ENCODE results near the gene PPFIBP2. TPM values are rescaled to one million over a fixed set of nuclear protein-coding genes. Genes with fewer than 3 reads are reported as not detected.

The PPFIBP2 gene
- total RNA-seq, 1 donor from 2014 or later = 10.1 TPM

GRCh38 chr11:7595951-7596350 is 82.2 kb downstream of the PPFIBP2 start:
- no peaks in the 10 kb centered on the region for H3K27me3 Mint-ChIP-seq (ENCODE audit: low read depth)
- peaks cover 34% of the 10 kb centered on the region for H3K4me1 Mint-ChIP-seq
- TF ChIP-seq, protein P1, sequence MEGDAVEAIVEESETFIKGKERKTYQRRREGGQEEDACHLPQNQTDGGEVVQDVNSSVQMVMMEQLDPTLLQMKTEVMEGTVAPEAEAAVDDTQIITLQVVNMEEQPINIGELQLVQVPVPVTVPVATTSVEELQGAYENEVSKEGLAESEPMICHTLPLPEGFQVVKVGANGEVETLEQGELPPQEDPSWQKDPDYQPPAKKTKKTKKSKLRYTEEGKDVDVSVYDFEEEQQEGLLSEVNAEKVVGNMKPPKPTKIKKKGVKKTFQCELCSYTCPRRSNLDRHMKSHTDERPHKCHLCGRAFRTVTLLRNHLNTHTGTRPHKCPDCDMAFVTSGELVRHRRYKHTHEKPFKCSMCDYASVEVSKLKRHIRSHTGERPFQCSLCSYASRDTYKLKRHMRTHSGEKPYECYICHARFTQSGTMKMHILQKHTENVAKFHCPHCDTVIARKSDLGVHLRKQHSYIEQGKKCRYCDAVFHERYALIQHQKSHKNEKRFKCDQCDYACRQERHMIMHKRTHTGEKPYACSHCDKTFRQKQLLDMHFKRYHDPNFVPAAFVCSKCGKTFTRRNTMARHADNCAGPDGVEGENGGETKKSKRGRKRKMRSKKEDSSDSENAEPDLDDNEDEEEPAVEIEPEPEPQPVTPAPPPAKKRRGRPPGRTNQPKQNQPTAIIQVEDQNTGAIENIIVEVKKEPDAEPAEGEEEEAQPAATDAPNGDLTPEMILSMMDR (conservative IDR thresholded peaks at IDR 0.05) = no peak
- H3K27ac Mint-ChIP-seq (ENCODE audit: unreplicated experiment) = no peak overlapping the region
- peaks cover 4% of the 10 kb centered on the region for H3K36me3 Mint-ChIP-seq (ENCODE audit: low read depth)
- H3K4me3 Mint-ChIP-seq = no peak overlapping the region
- no peak for DNase-seq (ENCODE audit: low read depth, low spot score)
- H3K9me3 Mint-ChIP-seq = peaks cover 5% of the 10 kb centered on the region

DNA sequence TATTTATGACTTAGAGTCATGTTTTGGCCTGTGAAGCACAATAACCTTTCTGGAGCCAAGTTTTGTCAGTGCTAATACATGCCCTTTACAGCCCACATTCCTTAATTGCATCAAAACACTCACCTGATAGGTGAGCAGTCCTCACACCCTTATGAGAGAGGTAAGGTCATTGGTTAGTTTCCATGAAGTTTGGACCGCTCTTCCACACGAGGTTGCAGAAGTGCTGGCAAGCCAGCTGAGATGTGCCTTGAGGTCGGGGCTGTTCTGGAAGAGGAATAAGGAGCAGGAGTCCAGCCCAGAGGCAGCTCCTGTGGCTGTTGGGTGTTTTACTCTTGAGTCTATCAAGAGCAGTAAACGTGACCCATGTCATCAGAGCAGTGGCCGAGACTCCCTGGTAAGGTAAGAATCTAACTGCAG is 83.2 kb downstream of the PPFIBP2 start:
- TF ChIP-seq, protein P1 (conservative IDR thresholded peaks at IDR 0.05) = no peak
- H3K27ac Mint-ChIP-seq (ENCODE audit: unreplicated experiment) = no peak overlapping the region
- peaks cover 5% of the 10 kb centered on the region for H3K9me3 Mint-ChIP-seq
- H3K36me3 Mint-ChIP-seq (ENCODE audit: low read depth) = peaks cover 4% of the 10 kb centered on the region
- no peak overlapping the region for H3K4me3 Mint-ChIP-seq
- peaks cover 37% of the 10 kb centered on the region for H3K4me1 Mint-ChIP-seq
- DNase-seq (ENCODE audit: low read depth, low spot score) = no peak
- no peaks in the 10 kb centered on the region for H3K27me3 Mint-ChIP-seq (ENCODE audit: low read depth)

DNA sequence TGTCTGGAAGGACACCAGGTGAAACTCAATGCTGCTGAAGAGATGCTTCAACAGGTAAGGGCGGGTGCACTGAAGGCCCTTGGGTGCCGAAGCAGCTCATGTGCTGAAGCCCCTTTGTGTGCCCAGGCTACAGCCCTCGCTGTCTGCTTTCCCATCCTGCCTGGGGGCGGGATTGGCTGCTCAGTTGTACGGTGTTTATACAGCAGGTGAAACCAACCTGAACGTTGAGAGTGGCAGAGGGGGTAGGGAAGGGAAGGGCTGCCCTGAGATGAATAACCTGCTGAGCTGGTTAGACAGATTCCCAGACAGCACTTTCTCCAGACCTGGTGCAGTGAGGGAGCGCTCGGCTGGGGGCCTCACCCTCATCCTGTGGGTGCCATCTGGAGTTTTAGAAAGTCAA is 83.8 kb downstream of the PPFIBP2 start:
- Mint-ChIP-seq H3K9me3 (peaks cover 5% of the 10 kb centered on the region), H3K4me3 (no peak overlapping the region), H3K27ac (ENCODE audit: unreplicated experiment) (no peak overlapping the region), H3K36me3 (ENCODE audit: low read depth) (peaks cover 4% of the 10 kb centered on the region), H3K27me3 (ENCODE audit: low read depth) (no peaks in the 10 kb centered on the region), H3K4me1 (peaks cover 41% of the 10 kb centered on the region)
- DNase-seq (ENCODE audit: low read depth, low spot score) = no peak
- TF ChIP-seq, protein P1 (conservative IDR thresholded peaks at IDR 0.05) = no peak

GRCh38 chr11:7599209-7599608 is 85.4 kb downstream of the PPFIBP2 start:
- TF ChIP-seq, protein P1 (conservative IDR thresholded peaks at IDR 0.05) = no peak
- H3K27me3 Mint-ChIP-seq (ENCODE audit: low read depth) = no peaks in the 10 kb centered on the region
- peaks cover 43% of the 10 kb centered on the region for H3K4me1 Mint-ChIP-seq
- peaks cover 4% of the 10 kb centered on the region for H3K36me3 Mint-ChIP-seq (ENCODE audit: low read depth)
- DNase-seq (ENCODE audit: low read depth, low spot score) = no peak
- H3K9me3 Mint-ChIP-seq = peaks cover 5% of the 10 kb centered on the region
- H3K4me3 Mint-ChIP-seq = no peak overlapping the region
- H3K27ac Mint-ChIP-seq (ENCODE audit: unreplicated experiment) = no peak overlapping the region

GRCh38 chr11:7600205-7600775 is 86.5 kb downstream of the PPFIBP2 start:
- Mint-ChIP-seq H3K27me3 (ENCODE audit: low read depth) (no peaks in the 10 kb centered on the region), H3K9me3 (peaks cover 5% of the 10 kb centered on the region), H3K36me3 (ENCODE audit: low read depth) (peaks cover 4% of the 10 kb centered on the region), H3K4me1 (peaks cover 36% of the 10 kb centered on the region), H3K4me3 (peak overlapping the region; percentile 59), H3K27ac (ENCODE audit: unreplicated experiment) (peak overlapping the region; percentile 64)
- DNase-seq (ENCODE audit: low read depth, low spot score) = peak; percentile 15
- TF ChIP-seq, protein P1 (conservative IDR thresholded peaks at IDR 0.05) = no peak
